OCI-LY7 (cell line): ENCODE results near the gene COL13A1.

Experiments
- CTCF ChIP-seq: fragments of 200-600 bp; sonication (generic); conservative IDR thresholded peaks from 2 replicates; pipeline ENCODE4 v1.5.1; 2014; ENCODE audit warnings: mild to moderate bottlenecking, antibody characterized with exemption, low read length, moderate library complexity, mixed read lengths
- EZH2phosphoT487 ChIP-seq: fragments of 200-600 bp; sonication (generic); IDR thresholded peaks from 2 replicates; pipeline ENCODE4 v1.6.1; 2018; ENCODE audit warnings: low read depth, borderline replicate concordance, mild to moderate bottlenecking, mixed run types, antibody characterized with exemption, low read length, moderate library complexity, mixed read lengths

DNA sequence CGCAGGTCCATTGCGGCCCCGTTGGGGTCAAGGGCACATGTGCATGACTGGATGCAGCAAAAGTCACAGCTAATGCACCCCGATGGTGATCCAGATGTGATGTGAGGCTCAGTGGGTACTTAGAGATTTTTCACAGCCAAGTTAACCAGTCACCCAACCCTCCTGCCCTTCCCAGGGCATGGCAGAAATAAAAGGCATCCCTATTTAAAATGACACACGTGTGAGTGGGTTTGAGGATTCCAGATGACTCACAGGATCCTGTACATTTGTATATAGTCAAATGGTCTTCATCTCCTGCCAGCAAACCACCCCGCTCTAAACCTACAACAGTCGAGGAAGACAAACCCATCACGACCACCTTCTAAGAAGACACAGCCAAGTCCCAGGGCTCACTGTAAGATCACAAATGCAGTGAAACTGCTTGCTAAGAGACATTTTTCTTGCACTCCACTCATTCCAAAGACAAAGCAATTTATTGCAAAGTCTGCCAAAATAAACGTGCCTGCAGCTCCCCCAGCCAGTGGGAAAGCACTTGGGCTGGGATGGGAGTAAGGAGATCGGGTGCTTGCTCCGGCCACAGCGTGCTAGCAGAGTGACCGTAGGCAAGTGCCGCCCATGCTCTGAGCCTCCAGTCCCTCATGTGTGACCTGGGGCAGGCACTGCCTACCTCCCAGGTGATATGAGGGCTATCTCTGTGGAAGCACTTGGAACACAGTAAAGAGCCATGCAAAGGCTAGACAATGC lies 164.4 kb downstream of the COL13A1 start:
- TF ChIP-seq CTCF: no peak
- TF ChIP-seq EZH2phosphoT487: no peak
